Measurements from ENCODE around the gene KRTAP1-3.
"Not testable (repeated sequence)": the region's sequence is repeated elsewhere in the genome, so short reads cannot be mapped to it uniquely, and the experiment has no call there.

The KRTAP1-3 gene

GRCh38 chr17:41054025-41054424 is 19.4 kb upstream of the KRTAP1-3 start:
- FAIRE-seq, result no peak

DNA sequence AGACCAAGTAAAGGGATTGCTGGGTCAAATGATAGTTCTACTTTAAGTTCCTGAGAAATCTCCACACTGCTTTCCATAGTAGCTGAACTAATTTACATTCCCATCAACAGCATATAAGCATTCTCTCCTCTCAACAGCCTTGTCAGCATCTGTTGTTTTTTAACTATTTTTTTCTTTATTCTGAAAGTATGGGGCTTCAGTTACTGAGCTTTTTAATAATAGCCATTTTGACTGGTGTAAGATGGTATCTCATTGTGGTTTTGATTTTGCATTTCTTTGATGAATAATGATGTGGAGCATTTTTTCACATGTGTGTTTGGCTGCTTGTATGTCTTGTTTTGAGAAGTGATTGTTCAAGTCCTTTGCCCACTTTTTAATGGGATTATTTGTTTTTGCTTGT is 17.9 kb upstream of the KRTAP1-3 start:
- no peak for FAIRE-seq

- FAIRE-seq, result no peak
Measured at GRCh38 chr17:41049110-41049509, 14.4 kb upstream of the KRTAP1-3 start.

DNA sequence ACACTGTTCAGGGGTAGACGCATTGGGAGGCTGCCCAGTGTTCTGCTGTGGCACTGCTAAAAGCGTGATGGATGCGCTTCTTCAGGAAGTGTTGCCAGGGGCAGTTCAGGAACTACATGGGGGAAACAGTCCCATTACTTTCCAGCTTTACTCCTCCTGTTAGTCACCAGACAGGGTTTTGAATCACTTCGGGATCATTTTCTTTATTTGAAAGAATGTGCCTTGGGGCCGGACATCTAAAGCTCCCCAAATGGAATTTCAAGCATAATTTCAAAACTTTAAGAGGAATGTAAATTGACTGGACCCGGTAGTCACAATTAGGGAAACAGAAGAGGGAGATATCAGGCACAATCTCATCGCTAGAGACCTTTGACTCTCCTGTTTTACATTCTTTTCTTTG is 13.8 kb upstream of the KRTAP1-3 start:
- no peak for FAIRE-seq

DNA sequence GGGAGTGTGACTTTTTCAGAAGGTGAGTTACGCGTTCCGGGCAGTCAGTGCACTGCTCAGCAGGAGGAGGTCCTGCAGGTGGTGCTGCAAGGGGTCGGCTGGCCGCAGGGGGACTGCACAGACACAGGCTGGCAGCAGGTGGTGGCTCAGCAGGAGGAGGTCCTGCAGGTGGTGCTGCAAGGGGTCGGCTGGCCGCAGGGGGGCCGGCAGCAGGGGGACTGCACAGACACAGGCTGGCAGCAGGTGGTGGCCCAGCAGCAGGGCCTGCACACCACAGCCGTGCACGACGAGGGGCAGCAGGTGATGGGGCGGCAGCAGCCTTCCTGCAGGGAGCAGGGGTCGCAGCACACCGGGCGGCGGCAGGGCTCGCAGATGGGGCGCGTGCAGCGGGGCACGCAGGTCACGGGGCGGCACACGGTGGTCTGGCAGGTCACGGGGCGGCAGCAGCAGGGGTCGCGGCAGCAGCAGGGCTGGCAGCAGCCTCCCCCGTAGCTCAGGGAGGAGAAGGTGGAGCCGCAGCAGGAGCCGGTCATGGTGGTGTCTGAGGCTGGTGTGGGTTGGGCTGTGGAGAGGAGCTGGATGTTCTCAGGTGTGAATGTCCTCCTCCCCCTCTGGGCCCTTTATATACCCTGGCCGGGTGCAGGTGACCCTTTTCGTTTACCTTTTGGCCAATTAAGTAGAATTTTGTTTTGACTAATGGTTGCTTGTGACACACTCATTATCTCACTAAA is 12.2 kb upstream of the KRTAP1-3 start, which contains the start of gene KRTAP2-1:
Gene KRTAP2-1 (minus strand): TSS at position 582 of the 731 bp plus-strand sequence. CDS start 49 bp downstream, at position 533.
- not testable (repeated sequence) for FAIRE-seq

- FAIRE-seq, result no peak
Measured at GRCh38 chr17:41042953-41043352, 8.3 kb upstream of the KRTAP1-3 start.

DNA sequence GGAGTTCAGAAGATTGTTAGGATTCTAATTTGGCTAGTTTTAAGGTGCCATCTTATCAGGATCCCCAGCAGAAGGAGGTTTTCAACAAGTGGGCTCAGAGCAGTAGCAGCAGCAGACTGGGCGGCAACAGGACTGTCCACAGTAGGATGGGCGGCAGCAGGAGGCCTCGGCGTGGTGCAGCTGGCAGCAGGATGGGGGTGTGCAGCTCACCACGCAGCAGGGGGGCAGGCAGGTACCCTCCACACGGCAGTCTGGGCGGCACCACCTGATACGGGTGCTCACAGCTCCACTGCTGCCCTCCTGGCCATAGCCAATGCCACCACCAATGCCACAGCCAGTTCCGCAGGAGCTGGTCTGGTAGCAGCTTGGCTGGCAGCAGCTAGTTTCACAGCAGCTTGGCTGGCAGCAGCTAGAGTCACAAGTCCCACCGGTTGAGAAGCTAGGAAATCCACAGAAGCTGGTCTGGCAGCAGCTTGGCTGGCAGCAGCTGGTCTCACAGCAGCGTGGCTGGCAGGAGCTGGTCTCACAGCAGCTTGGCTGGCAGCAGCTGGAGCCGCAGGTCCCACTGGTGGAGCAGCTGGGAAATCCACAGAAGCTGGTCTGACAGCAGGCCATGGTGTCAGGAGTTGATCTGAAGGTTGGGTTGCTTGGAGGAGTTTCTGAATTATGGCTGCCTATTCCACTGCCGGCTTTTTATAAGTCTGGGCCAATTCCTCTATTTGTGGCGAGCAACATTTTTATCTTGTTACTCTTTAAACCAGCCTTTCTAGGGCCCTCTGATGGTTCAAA is 6.3 kb upstream of the KRTAP1-3 start, which contains the start of gene KRTAP1-1:
Gene KRTAP1-1 (minus strand): TSS at position 668 of the 789 bp plus-strand sequence. CDS start 53 bp downstream, at position 615.
- FAIRE-seq, result not testable (repeated sequence)

- FAIRE-seq, result no peak
Measured at GRCh38 chr17:41037853-41038350, 3.2 kb upstream of the KRTAP1-3 start.

GRCh38 chr17:41029633-41030245 is 4.9 kb downstream of the KRTAP1-3 start, which contains the start of gene KRTAP1-4:
KRTAP1-4 (minus strand) TSS chr17:41030195; CDS start chr17:41030078, 117 bp downstream.
- FAIRE-seq, result no peak

- FAIRE-seq, result no peak
Measured at GRCh38 chr17:41026715-41027471, 7.8 kb downstream of the KRTAP1-3 start, which contains the start of gene KRTAP1-5. KRTAP1-5 (minus strand) TSS chr17:41027208; CDS start chr17:41027155, 53 bp downstream.

DNA sequence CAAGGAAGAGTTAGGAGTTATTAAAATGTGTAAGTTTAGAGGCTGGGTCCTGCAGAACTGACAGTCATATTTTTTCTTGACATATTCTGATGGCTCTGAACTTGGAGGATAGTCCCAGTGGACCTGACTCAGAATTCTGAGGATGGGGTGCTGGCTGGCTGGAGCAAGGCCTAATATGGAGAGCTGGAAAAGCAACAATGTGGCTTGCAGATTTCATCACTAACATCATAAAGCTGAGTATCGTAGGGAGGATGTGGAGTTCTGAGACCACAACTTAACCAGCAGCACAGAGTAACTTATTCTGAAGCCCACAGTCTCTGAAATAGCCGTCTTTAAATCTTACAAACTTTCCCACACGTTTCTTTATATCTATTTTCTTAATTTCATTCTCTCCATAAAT is 10.0 kb downstream of the KRTAP1-3 start:
- no peak for FAIRE-seq

DNA sequence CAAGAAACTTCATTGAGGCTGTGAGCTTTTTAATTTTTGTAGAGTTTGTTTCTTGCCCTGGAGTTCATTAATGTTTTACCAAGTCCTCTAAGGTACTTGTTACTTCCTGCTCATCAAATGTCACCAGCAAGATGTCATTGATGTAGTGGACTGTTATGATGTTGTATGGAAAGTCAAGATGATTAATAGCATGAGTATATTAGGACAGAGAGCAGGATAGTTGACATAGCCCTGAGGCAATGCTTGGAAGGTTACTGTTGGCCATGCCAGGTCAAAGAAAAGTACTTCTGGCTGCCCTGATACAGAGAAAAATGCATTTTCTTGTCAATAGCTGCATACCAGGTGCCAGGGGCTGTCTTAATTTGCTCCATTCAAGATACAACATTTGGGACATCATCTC is 14.3 kb downstream of the KRTAP1-3 start:
- no peak for FAIRE-seq

GRCh38 chr17:41019415-41019814 is 15.3 kb downstream of the KRTAP1-3 start:
- no peak for FAIRE-seq

- FAIRE-seq, result no peak
Measured at GRCh38 chr17:41018541-41018940, 16.1 kb downstream of the KRTAP1-3 start.

- FAIRE-seq, result no peak
Measured at GRCh38 chr17:41016578-41017215, 18.0 kb downstream of the KRTAP1-3 start.

DNA sequence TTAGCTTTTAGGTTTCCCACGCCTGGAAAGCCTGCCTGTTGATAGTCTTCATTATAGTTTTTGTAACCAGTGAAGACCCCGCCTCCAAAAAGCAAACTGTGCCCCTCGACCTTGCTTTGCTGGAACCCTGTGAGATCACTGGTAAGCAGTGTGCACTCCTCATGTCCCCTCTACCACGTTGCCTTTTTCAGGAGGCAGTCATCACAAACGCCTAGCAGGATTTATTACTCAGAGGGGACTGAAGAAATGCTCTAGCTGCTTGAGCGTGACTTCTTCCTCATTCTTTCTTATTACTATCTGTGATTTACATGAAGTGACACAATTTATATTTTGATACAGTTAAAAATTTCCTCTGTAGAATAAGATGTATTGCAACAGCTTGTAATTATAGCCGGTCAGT is 19.2 kb downstream of the KRTAP1-3 start:
- FAIRE-seq, result no peak

DNA sequence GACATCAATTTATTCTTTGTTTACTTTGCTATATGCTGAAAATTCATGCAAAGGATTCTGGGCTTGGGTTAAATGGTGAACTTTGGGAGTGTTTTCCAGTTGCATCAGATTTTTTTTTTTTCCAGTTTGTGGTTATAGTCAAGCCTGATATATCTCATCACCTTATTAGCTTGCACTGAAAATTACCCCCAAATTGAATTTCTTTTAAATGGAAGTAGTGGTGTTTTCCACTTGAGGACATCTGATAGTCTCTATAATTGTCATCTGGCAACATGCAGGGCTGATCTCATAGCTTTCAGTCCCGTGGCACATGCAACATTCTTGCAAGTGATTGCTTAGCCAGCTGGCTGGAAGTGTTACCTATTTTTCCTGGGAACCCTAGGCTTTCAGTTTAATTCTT is 21.1 kb downstream of the KRTAP1-3 start:
- no peak for FAIRE-seq

- FAIRE-seq, result no peak
Measured at GRCh38 chr17:41013181-41013580, 21.5 kb downstream of the KRTAP1-3 start.

- FAIRE-seq, result no peak
Measured at GRCh38 chr17:41012326-41013120, 22.2 kb downstream of the KRTAP1-3 start.

DNA sequence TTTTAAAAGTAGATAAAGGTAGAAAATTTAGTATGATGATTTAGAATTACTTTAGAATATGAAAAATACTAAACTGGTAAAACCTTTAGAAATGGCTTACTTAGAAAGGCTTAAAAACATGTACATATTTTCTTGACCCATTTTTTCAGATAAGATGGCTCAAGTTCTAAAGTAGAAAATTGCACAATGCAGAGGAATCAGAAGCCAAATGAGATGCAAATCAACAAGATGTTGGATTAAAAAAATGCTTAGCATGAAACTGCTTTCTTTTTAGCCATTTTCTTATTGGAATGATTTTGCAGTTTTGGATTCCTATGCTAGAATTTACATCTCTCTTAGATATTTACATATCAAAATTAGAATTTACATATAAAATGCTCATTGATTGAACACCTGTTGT is 24.2 kb downstream of the KRTAP1-3 start:
- no peak for FAIRE-seq

DNA sequence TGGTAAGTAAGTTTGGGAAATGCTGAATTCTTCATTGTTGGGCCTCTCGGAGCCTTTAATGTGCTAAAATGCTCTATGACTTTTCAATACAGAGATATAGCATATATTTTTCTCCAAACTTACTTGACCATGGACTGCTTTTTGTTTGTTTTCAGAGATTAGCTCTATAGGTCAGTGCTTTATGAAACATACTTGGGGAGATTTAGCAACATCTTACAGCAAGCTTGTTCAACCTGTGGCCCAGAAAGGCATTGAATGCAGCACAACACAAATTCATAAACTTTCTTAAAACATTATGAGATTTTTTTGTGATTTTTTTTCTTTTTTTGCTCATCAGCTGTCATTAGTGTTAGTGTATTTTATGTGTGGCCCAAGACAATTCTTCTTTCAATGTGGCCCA is 24.7 kb downstream of the KRTAP1-3 start:
- no peak for FAIRE-seq

Measured in A204.1 (cell line).